Lower lobe of right lung (tissue), 2 donors: ENCODE measurements around the gene CCDC180. TPM values are rescaled to one million over a fixed set of nuclear protein-coding genes. Genes with fewer than 3 reads are reported as not detected.
"Not testable (repeated sequence)": the region's sequence is repeated elsewhere in the genome, so short reads cannot be mapped to it uniquely, and the experiment has no call there.

ENCODE experiments used
- ATAC-seq, 2 donors: fragments of 200-7000 bp; cut with Tn5 transposase; one replicate each; pipeline ENCODE4 v1.9.1; 2020 to 2022; ENCODE audit warnings: mild to moderate bottlenecking in 2 of 2, moderate library complexity in 2 of 2
- DNase-seq: peaks from one replicate; pipeline ENCODE4 v3.0.0-alpha.2; 2020
- H3K27ac ChIP-seq: fragments of 200-600 bp; one replicate; pipeline ENCODE4 v1.8.0; 2022
- H3K27me3 ChIP-seq: fragments of 200-600 bp; one replicate; pipeline ENCODE4 v1.8.0; 2022; ENCODE audit warnings: low read depth
- H3K36me3 ChIP-seq: fragments of 200-600 bp; one replicate; pipeline ENCODE4 v1.8.0; 2022; ENCODE audit warnings: mild to moderate bottlenecking
- H3K4me1 ChIP-seq: fragments of 200-600 bp; one replicate; pipeline ENCODE4 v1.8.0; 2022
- H3K4me3 ChIP-seq: fragments of 200-600 bp; one replicate; pipeline ENCODE4 v1.8.0; 2022; ENCODE audit warnings: mild to moderate bottlenecking
- H3K9me3 ChIP-seq: fragments of 200-600 bp; one replicate; pipeline ENCODE4 v1.8.0; 2022
- CTCF ChIP-seq: fragments of 200-600 bp; IDR thresholded peaks from one replicate; pipeline ENCODE4 v1.8.0; 2022; ENCODE audit warnings: antibody characterized with exemption, mild to moderate bottlenecking
- intact Hi-C: fragments of 100-400 bp; cut with DNase I; formaldehyde crosslinking; loops from one replicate; pipeline ENCODE4 v1.11.0; 2022
- long read RNA-seq: library from polyadenylated mRNA; unstranded; transcript quantifications from one replicate; pipeline ENCODE4 v2.0.0, GENCODE V29; 2021
- total RNA-seq: library from RNA; stranded (reverse); fragmentation: NEBNext Ultra II Directional; extraction: Animal tissue kit (Norgen Biotek cat#: 25700); gene quantifications from one replicate; pipeline ENCODE4 v1.2.1, GENCODE V29; 2021
- donor health status: DM: no; HTN: yes; CAD: no; lungs with severe emphysema.

The CCDC180 gene
- 11.3 TPM for total RNA-seq
- long read RNA-seq, partial matches to known transcripts, result 0 of 1 reads
- long read RNA-seq, other reads (novel, unspliced or antisense), result 1 of 1 reads

GRCh38 chr9:97307500-97308163 lies at the start of gene CCDC180:
TSS of gene CCDC180 (plus strand) at chr9:97307659. CDS start at chr9:97308064, 405 bp downstream.
- no peak for TF ChIP-seq CTCF
- DNase-seq (no peak), ATAC-seq (peak in 1 of 2 donors; percentile 47)
- peaks cover 9% of the 10 kb centered on the region for H3K4me1 ChIP-seq
- H3K36me3 ChIP-seq, result peaks cover 7% of the 10 kb centered on the region
- no peaks in the 10 kb centered on the region for H3K9me3 ChIP-seq
- H3K27ac ChIP-seq, result no peak within 1 kb of the TSS
- peak within 1 kb of the TSS; percentile 30 for H3K4me3 ChIP-seq
- intact Hi-C loops, result no loop called here
- no peaks in the 10 kb centered on the region for H3K27me3 ChIP-seq

GRCh38 chr9:97259834-97260514 lies 47.5 kb upstream of the CCDC180 start:
- H3K9me3 ChIP-seq, H3K27ac ChIP-seq, ATAC-seq, H3K4me3 ChIP-seq, DNase-seq, intact Hi-C loops, H3K36me3 ChIP-seq, H3K27me3 ChIP-seq, H3K4me1 ChIP-seq: not testable (repeated sequence)

- H3K9me3 ChIP-seq, result no peaks in the 10 kb centered on the region
- intact Hi-C loops, result no loop called here
- no peak for DNase-seq
- H3K4me3 ChIP-seq, result no peak overlapping the region
- H3K4me1 ChIP-seq, result no peaks in the 10 kb centered on the region
- peak in 1 of 2 donors; percentile 52 for ATAC-seq
- no peak overlapping the region for H3K27ac ChIP-seq
- H3K36me3 ChIP-seq, result no peaks in the 10 kb centered on the region
- H3K27me3 ChIP-seq, result no peaks in the 10 kb centered on the region
- TF ChIP-seq CTCF, result no peak
Measured at GRCh38 chr9:97271292-97271691, 36.2 kb upstream of the CCDC180 start.

GRCh38 chr9:97272072-97272471 lies 35.4 kb upstream of the CCDC180 start:
- intact Hi-C loops, result no loop called here

GRCh38 chr9:97276310-97276852 lies 31.1 kb upstream of the CCDC180 start:
- intact Hi-C loops, result no loop called here
- H3K4me3 ChIP-seq, result no peak overlapping the region
- no peak for TF ChIP-seq CTCF
- H3K4me1 ChIP-seq, result no peaks in the 10 kb centered on the region
- H3K36me3 ChIP-seq, result peaks cover 41% of the 10 kb centered on the region
- DNase-seq (no peak), ATAC-seq (no peak)
- H3K27me3 ChIP-seq, result no peaks in the 10 kb centered on the region
- no peak overlapping the region for H3K27ac ChIP-seq
- no peaks in the 10 kb centered on the region for H3K9me3 ChIP-seq

More at GRCh38 chr9:97272072-97272471, 35.4 kb upstream of the CCDC180 start:
- DNase-seq (no peak), ATAC-seq (peak; percentile 61 to 70)
- Histone ChIP-seq H3K27ac (no peak overlapping the region), H3K27me3 (no peaks in the 10 kb centered on the region), H3K36me3 (no peaks in the 10 kb centered on the region), H3K4me3 (no peak overlapping the region), H3K4me1 (no peaks in the 10 kb centered on the region), H3K9me3 (no peaks in the 10 kb centered on the region)
- no peak for TF ChIP-seq CTCF

- intact Hi-C loops, result no loop called here
- H3K4me3 ChIP-seq, result no peak overlapping the region
- DNase-seq (no peak), ATAC-seq (no peak)
- no peak overlapping the region for H3K27ac ChIP-seq
- peaks cover 47% of the 10 kb centered on the region for H3K36me3 ChIP-seq
- no peaks in the 10 kb centered on the region for H3K9me3 ChIP-seq
- TF ChIP-seq CTCF, result no peak
- H3K4me1 ChIP-seq, result no peaks in the 10 kb centered on the region
- no peaks in the 10 kb centered on the region for H3K27me3 ChIP-seq
Measured at GRCh38 chr9:97277953-97278352, 29.5 kb upstream of the CCDC180 start.
